GM13976 (cell line): ENCODE measurements around the gene SMIM10L2A.
"Not testable (repeated sequence)": the region's sequence is repeated elsewhere in the genome, so short reads cannot be mapped to it uniquely, and the experiment has no call there.

ENCODE experiments used
- DNase-seq: peaks from one replicate; pipeline ENCODE4 v3.0.0; 2012; ENCODE audit warnings: low spot score
- in situ Hi-C: fragments of 300-500 bp; cut with MboI; formaldehyde crosslinking; loops from one replicate; pipeline ENCODE4 v1.12.0; 2022; ENCODE audit warnings: low sequenced_read_pairs, mixed read lengths, inconsistent platforms; ENCODE audit not compliant: unreplicated experiment
- TF ChIP-seq, protein P1 (sequence below): IDR thresholded peaks from 2 replicates; pipeline ENCODE4 v1.5.1; 2012; ENCODE audit warnings: borderline replicate concordance, mild to moderate bottlenecking; ENCODE audit not compliant: insufficient read depth; ENCODE audit errors: extremely low read depth, missing control alignments, control extremely low read depth

Gene SMIM10L2A

DNA sequence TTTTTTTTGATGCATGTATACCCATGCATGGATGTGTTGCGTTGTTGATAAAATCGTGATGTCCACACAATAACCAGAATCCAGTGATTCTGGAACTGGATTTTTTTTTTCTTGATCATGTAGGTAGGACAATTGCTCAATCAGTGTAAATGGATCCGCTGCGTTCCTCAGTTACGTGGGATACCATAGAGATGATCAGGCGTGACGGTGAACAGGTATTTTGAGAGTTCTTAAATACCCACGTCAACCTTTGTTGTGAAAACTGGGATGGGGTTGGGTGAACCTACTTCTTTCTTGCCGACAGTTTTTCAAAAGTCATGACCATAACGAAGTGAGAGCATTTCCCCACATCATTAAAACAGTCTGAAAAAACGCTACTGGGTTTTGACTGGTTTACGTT lies 913 bp upstream of the SMIM10L2A start:
- TF ChIP-seq, protein P1, sequence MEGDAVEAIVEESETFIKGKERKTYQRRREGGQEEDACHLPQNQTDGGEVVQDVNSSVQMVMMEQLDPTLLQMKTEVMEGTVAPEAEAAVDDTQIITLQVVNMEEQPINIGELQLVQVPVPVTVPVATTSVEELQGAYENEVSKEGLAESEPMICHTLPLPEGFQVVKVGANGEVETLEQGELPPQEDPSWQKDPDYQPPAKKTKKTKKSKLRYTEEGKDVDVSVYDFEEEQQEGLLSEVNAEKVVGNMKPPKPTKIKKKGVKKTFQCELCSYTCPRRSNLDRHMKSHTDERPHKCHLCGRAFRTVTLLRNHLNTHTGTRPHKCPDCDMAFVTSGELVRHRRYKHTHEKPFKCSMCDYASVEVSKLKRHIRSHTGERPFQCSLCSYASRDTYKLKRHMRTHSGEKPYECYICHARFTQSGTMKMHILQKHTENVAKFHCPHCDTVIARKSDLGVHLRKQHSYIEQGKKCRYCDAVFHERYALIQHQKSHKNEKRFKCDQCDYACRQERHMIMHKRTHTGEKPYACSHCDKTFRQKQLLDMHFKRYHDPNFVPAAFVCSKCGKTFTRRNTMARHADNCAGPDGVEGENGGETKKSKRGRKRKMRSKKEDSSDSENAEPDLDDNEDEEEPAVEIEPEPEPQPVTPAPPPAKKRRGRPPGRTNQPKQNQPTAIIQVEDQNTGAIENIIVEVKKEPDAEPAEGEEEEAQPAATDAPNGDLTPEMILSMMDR: no peak
- in situ Hi-C loops: no loop called here
- no peak for DNase-seq

DNA sequence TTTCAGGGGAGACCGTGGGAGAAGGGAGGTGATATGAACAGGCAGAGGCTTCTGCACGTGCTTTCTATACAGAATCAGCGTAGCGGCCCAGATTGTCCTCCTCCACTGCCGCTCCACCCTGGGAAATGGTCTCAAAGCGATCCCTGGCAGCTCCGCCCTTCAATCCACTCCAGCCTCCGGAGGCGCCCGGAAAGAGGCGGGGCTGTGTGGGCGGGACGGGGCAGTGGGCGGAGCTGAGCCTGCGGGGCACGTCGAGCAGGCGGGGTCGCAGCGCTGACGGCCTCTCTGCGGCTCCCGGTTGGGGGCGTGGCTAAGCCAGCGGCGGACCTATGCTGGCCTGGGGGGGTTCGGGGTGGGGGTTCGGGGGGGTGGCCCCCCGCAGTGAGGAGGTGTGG lies 210 bp upstream of the SMIM10L2A start:
- in situ Hi-C loops: no loop called here
- peak; percentile 87 for DNase-seq
- TF ChIP-seq, protein P1: no peak

DNA sequence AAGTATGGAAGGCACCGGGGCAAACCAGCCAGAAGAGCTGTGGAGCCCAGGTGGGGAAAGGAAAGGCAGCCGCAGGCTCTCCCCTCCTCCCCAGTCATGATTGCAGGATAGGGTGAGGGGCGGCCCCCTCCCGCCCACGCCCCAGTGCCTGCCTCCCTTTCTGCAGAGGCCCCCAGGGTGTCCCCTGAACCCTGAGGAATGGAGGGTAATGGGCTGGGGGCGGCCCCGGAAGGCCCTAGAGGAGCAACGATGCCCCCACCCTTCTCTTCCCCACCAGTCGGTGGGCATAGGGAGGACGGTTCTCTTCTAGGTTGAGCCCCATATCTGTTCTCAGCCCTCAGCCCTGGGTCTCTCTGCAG lies 1.0 kb downstream of the SMIM10L2A start:
- in situ Hi-C loops, DNase-seq: not testable (repeated sequence)

DNA sequence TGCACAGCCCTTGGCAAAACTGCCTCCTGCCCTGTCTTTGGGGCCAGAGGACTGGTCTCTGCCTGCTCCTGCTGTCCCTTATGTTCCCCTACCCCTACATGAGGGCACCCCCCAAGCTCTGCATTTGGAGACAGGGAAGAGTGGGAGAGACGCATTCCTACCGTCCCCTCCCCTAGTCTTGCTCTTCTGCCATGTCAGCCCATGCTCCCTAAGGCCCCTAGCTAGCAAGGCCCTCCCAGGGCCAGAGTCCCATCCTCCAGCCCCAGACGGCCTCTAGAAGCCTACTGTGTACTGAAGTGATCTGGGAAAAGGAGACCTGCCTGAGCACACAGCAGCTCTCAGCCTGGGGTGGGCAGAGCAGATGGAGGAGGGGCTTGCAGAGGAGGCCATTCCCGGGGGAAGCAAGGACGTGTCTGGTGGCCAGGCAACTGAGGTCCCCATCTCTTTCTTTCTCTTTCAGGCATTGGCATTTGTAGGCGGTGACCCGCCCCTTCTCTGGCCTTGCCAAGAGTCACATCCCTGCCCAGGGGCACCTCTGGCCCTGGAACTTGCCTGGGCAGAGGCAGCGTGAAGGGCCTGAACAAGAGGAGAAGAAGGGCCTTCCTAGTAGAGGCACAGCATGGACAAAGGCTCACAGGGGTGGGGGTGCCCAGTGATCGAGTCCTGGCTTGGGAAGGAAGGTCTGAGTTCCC lies 1.6 kb downstream of the SMIM10L2A start:
- in situ Hi-C loops, DNase-seq: not testable (repeated sequence)

DNA sequence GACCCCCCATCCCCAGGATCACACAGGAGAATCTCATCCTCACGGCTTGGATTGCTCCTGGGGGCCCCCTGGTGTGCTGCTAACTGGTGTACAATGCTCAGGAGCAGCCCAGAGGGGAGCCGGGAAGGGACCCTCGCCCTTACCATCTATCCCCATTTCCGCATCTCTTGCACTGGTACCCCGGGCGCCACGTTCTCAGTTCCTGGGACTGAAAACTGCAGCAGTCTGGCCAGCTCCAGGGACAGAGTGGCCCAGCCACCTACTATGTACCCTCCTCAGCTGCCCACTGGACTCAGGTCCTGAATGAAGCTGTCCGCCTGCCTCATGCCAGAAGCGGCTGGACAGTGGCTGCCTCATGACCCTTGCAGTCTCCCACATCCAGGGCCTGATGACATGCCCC lies 2.7 kb downstream of the SMIM10L2A start:
- no peak for DNase-seq
- in situ Hi-C loops: no loop called here
- TF ChIP-seq, protein P1: no peak

DNA sequence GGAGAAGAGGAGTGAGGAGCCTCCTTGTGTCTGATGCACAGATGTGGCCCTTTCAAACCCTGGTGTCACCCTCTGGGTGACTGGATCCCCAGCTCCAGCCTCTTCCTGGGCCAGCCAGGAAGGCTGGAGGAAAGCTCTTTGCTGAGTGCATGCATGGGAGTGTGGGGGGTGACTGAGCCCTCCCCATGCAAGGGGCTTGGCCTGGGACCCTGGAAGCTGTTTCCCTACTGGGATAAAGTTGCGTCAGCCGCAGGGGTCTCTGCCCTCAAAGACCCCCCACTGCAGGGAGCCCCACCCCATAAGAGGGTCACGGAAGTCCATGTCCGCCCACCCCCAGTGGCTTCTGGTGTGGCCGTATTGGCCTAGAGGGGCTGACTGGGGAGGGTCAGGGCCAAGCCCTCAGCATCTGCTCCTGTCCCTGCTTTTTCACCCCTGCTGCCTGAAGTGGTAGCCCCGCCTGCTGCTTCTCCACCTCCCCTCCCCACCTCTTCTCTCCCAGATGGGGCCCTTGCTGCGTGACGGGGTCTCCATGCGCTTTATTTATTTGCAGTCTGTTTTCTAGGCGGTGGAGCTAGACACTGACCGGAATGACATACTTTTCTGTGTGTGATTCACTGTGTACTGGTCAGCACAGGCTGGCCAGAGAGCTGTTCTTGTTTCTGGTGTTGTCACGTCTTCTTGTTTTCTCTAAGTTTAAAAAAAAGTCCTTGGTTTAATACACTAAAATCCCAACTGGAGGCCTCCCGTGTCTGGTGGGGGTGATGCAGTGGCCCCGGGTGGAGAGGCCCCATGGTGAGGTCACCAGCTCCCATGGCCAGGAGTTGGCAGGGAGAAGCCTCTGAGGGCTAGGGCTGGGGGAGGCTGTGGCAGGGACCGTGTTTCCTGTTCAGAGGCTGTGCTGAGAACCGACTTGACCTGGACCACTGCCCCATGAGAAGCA lies 3.6 kb downstream of the SMIM10L2A start:
- DNase-seq: no peak
- in situ Hi-C loops: no loop called here
- TF ChIP-seq, protein P1: no peak

DNA sequence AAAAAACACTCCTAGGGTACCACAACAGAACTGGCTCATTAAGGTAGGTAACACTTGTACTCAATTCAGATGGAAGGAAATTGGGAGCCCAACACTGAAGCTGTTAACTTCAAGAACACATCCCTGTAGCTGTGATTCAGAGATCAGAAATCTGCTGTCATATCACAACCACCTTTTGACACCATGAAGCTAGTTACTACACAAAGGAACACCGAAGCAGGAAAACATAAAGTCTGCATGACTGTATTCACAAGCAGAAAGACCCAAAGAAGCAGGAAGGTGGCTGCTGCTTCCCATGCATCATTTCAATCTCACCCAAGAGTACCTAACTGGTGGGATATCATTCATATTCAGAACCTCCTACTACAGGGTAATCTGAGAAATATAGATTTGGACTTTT lies 7.7 kb downstream of the SMIM10L2A start:
- no peak for DNase-seq
- TF ChIP-seq, protein P1: no peak
- in situ Hi-C loops: no loop called here
